NCI-H82 treated with DMSO at 0.1 percent for 48 hours (cell line): ENCODE data around the gene RASGRF2.
A peak's percentile ranks its signal among the peaks of the same experiment; 100 is the strongest.
"Not testable (repeated sequence)": the region's sequence is repeated elsewhere in the genome, so short reads cannot be mapped to it uniquely, and the experiment has no call there.

ENCODE experiments used
- DNase-seq: peaks from one replicate; lab custom pipeline; 2025; ENCODE audit not compliant: unreplicated experiment; lab: John Stamatoyannopoulos, UW

The RASGRF2 gene

DNA sequence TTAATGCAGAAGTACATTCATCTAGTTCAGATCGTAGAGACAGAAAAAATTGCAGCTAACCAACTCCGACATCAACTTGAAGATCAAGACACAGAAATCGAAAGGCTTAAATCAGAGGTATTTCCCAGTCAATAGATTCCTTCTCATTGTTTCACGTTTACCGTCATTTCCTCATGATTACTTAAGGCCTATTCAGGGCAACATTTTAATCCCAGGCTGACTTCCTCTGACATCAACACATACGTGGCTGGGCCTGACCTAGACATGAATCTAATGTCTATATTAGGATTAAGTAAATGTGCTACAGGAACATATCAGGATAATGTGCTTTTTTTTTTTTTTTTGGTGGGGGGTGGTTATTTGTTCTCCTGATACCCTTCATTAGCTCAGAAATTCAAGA is 107.9 kb downstream of the RASGRF2 start:
- DNase-seq = no peak

DNA sequence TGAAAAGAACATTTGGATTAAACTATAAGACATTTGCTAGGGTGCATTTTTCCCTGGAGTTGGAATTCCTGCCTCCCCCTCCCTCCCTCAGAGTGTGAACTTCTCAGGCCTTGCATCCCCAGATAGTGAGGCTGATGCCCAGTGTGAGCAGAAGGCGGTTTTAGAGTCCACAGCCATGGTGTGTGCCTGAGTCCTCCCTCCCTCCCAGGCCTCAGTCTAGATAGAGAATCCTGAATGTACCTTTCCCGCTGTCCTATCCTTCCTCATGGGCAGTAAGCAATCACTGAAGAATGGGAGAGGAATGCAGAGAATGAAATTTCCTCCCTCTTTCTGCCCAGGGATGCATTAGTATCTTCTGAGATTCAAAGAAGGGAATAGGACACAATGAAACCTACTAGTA is 108.5 kb downstream of the RASGRF2 start:
- no peak for DNase-seq

DNA sequence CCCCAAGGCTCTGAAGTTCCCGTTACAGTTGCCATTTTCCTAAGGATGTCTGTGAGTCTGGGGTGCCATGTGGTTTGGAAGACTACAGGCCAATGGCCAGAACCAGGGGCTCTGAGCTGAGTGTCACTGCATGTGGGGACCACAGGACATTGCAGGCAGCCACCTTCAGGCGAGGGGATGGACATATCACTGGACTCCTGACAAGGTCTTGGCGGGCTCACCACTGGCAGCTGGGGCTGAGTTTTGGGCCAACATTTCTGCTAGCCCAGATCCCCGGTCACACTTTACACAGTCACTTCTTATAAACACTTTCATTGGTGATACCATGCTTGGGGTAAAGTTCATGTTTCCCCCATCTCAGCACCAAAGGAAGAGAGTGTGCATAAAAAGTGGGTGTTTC is 109.8 kb downstream of the RASGRF2 start:
- no peak for DNase-seq

DNA sequence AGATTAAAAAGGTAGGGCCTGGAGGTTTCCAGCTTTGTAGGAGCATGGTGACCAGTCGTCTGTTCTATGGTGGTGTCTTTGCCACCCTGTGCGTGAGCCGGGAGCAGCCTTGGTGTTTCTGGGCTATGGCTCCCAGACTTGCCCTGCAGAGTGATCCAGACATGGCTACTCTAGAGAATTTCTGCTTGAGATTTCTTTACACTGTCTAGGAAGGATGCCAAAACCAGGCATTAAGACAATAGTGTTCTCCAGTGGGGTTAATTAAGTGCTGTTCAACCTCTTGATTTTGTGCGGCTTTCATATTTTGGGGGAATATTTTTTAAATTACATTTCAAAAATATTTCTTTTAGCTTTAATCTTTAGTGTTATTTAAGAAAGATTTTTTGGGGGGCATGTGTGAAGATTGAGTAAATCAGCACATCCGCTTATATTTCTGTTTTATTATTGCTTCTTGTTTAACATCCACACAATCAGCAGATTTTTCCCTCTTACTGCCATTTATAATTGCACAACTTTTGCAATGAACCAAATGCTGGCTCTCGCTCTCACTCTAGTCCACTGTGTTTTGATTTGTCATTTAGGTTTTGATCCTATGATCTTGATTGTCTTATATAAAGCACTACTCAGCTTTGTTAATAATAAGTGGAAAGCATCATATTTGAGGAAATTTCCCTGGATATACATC is 110.5 kb downstream of the RASGRF2 start:
- DNase-seq = no peak

DNA sequence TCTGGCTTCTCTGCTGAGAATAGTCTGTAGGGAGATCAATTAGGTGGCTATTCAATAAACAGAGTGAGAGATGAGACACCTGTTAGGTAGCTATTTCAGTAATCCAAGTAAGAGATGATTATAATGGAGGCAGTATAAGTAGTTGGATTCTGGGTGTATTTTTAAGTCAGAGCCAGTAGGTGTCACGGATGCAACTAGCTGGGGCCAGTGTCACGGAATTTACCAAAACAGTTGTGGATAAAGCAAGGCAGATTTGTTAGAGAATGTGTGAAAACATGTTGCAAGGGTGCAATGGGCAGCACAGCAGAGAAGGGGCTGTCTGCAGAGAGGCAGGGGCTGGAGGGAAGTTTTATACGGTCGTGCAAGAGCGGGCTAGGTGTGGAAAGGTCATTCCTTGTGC is 114.9 kb downstream of the RASGRF2 start:
- no peak for DNase-seq

DNA sequence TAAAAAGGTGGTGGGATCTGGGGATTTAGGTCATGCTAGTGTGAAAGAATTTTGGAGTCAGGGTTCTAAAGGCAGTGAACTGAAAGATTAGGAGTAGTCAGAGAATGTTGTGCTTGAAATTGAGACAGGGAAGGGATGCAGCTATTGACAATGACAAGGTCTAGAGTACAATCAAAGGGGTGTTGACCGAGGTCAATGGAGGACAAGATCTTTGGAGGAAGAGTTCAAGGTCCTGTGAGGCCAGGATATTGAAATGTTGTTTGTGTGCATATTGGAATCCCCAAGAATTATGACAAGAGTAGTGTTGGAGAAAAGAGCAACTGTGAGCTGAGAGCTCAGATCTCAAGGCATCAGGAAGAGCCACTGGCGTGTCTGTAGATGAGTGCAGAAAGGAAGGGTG is 116.9 kb downstream of the RASGRF2 start:
- DNase-seq = no peak

DNA sequence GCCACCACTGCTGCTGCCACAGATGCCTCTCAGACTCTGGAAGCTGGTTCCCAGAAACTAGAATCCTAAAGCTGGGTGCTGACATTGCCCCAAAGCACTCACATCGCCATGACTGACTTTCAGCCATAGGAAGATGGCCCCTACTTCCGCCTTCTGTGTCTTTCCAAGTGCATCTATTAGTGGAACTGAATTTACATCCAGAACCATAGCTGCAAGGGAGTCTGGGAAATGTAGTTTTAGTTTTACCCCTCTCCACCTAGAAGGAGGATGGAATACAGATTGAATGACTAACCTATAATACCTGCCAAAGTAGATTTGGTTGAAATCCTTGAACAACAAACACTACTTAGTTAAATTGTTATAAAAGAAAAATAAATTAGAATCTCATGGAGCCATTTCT is 118.8 kb downstream of the RASGRF2 start:
- no peak for DNase-seq

DNA sequence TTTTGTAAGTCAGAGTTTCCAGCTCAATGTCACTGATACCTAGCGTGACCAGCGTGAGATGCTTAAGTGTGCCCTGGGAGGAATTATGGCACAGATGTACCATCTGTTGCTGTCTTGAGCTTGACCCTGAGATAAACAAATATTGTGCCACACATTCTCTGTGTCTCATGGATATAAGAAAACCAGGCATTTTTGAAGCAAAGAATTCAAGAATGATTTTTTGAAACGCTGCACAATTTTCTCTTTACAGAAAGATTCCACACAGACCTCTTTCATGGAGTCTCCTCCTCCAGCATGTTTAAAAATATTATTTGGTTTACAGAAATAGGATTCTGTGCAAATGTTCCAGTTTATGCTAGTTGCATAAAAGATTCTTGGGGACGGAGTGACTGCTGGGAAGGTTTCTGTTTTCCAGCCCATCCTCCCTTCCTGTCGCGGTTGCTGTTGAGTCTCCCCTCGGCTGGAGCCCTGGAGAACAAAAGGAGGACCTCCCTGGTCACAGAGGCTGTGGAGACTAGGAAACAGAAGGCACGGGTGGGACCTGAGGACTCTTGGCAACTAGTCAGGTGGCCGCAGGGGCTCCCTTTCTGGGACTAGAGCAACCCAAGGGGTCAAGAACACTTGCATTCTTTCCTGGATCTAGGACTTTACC is 120.8 kb downstream of the RASGRF2 start:
- DNase-seq = no peak

DNA sequence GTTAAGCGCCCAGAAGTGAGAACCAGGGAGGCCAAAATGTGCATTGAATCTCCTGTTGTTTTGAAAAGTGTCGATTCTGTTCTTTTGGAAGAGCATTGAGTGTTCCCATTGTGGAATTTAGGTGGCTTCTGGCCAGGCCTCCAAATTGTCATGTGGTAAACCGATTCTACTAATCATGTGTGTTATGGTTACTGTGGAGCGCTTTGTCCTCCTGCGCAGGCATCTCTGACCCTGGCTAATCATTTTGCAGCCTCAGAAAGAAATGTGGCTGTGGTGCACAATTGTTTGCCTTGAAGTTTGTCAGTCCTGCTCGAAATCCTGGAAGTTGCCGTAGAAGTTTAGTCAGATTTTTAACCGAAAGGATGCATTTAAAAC is 121.3 kb downstream of the RASGRF2 start:
- no peak for DNase-seq

DNA sequence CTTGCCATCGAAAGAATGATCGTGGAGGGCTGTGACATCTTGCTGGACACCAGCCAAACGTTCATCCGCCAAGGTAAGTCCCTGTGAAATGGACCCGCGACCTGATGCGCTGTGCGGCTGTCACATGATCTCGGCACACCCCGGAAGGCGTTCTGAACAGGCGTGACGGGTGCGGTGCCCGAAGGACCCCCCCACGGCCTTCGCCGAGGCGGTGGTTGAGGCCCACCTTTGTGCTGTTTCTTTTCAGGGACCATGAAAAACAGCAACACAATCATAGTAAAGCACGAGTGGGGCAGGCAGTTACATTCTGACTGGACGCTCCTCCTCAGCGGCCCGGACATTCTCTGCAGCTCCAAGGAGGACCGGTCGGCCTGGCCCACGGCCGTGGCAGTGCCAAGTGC is 126.7 kb downstream of the RASGRF2 start:
- DNase-seq = no peak

DNA sequence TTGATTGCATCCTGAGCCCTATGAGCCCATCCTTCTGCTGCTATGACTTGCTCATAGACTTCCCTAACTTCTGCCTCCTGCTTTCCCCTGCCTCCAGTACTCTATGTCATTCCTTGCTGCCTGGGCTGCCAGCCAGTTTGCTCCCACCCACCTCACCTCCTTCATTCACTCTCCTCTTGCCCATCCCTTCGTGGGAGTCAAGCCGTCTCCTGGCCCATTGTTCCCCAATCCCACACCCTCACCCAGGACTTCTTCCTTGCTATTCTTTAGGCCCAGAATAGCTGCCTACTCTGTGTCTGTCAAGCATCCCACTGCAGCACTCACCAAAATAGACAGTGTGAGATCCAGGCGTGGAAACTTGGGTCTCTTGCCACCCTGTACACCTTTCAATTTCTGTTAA is 131.0 kb downstream of the RASGRF2 start:
- DNase-seq = no peak

DNA sequence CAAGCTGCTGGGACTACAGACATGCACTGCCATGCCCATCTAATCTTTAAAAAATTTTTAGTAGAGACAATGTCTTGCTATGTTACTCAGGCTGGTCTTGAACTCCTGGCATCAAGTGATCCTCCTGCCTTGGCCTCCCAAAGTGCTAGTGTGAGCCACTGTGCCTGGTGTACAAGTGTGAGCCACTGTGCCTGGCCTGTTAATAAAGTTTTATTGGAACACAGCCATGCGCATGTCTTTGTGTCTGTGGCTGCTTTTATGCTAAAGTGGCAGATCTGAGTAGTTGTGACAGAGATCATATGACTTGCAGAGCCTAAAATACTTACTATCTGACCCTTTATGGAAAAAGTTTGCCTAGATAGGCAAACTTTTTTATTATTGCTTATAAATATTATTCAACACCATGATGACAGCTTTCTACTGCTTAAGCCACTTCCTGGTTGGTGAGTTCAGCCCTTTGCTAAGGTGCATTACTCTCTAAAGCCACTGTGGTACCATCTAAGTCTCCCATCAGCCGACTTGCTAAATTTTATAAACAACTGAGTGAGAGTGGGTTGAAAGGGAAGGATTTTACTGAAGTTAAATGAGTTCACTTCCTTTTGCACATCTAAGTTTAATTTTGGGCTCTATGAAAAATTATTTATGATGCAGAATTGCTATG is 133.5 kb downstream of the RASGRF2 start:
- no peak for DNase-seq

DNA sequence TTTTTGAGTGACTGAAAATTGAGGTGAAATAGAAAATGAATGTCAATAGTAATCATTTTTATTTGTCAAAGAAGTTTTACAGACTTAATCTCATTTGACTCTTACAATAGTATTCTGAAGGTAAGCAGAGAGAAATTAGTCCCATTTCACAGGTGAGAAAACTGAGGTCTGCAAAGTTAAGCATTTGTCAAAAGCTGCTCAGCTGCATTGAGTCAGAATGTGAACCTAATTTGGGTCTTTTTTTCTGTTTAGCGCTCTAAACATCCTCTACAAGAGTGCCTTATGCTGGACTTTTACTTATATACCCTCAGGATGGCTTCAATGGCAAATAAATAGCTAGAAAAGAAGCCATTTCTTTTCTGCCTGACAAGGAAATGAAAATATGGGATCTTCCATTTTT is 135.7 kb downstream of the RASGRF2 start:
- no peak for DNase-seq

DNA sequence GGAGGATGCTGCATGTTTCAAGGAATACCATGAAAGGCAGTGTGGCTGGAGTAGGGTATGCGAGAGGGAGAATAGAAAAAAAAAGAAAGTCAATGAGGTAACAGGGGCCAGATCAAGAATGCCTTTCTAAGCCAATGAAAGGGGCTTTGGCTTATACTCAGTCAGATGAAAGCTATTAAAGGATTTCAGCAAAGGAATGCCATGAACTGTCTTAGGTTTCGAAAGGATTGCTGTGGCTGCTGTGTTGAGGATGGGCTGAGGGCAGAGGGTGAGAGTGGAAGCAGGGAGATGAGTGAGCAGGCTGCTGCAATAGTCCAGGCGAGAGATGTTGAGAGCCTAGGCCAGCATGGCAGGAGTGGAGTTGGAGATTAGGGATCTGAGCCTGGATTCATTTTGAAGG is 137.6 kb downstream of the RASGRF2 start:
- peak; percentile 28 for DNase-seq

DNA sequence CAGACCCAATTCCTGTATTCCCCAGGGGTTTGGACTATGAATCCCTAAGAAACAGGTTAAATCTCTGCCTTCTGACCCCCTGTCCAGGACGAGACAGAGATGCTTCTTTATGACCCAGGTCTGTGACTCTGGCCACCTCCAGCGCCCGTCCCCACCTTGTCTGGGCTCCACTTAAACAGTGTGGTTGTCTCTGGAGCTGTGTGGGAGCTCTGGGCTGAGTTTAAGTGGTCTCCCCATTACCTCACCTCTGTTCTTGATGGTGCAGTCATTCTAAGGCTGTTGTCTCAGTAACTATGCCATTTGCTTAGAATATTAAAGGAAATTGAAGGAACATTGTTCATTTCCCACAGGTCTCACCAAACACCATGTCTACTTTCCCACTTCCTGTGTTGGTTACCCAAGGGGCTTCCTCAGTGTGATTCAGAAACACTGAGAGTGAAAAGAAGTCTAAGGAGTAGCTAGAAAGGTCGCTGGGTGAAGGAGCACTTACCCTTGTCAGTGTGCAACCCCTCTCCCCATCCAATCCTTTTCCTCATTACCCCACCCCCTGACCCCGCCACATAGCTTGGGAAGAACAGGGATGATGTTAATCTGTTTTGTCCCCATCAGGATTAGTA is 145.2 kb downstream of the RASGRF2 start:
- no peak for DNase-seq

DNA sequence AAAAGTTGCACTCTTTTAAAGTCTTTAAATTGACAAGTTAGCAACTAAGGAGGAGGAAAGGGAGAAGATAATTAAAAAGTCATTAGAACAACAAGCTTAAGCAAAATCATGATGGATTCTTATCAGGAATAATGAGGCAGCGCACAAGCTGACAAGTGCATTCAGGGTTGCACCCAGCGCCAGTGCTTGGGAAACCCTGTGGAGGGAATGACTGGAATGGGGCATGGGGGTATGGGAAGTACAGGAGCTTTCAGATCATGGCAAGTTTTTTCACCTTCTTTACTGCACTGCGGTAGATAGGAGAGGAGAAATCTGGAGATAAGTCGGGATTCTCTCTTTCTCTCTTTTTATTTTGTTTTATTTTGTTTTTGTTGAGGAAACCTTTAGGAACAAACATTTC is 155.1 kb downstream of the RASGRF2 start:
- DNase-seq = no peak

DNA sequence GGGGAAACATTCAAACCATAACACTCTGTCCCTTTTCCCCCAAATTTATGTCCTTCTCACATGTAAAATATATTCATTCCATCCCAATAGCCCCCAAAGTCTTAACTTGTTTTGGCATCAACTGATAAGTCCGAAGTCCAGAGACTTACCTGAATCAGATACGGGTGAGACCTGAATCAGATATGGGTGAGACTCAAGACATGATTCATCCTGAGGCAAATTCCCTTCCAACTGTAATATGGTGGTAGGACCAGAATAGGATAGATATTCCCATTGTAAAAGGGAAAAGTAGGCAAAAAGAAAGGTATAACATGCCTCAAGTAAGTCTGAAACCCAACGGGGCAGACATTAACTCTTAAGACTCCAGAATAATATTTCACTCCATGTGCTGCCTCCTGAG is 157.4 kb downstream of the RASGRF2 start:
- no peak for DNase-seq

DNA sequence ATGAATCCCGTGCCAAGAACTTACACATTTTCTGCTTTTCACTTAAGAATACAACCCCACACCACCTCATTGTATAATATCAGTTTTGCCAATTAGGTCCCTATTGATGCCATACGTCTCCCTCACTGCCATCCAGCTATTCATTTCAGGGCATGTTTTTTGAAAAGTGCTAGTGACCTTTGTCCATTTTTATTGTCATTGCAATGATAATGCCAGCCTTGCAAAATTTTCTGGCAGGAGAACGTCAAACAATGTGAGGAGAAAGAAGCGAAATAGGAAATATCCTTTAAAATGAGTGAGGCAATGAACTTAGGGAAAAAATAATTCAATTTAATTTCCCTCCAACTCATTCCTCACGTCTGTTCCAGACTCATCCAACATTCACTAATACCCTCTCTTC is 161.1 kb downstream of the RASGRF2 start:
- no peak for DNase-seq

DNA sequence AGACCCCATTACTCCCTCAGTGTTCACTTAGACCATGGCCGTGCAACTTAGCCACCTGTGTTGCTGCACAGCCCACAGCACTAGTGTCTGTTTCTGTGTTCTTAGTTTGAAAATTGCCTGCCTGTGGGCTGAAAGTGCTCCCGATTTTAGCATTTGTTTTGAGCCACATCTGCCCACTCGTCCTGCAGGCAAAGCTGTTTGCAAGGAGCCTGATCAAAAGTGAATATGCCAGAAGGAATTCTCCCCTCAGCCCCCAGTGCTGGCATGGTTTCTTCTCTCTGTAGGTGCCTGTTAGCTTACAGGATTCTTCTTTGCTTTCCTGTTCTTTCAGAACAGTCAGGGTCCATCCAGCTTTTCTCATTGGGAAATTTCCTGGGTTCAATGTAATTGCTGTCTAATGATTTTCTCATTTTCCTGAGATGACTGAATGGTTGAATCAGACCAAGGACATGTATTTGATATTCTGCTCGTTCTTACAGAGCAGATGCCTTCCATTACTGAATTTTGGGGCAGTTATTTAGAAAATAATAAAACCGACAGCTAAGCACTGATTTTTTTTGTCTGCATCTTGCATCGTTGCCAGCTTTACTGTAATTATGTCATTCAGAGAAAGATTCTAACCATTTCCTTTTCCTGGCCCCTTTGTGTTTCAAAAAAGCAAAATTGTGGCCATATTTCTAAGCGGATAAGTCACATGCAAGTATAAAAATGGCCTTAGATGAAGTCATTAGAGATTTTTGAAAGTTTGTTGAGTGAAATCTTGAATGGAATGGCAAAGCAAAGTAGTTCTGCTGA is 161.9 kb downstream of the RASGRF2 start:
- no peak for DNase-seq

DNA sequence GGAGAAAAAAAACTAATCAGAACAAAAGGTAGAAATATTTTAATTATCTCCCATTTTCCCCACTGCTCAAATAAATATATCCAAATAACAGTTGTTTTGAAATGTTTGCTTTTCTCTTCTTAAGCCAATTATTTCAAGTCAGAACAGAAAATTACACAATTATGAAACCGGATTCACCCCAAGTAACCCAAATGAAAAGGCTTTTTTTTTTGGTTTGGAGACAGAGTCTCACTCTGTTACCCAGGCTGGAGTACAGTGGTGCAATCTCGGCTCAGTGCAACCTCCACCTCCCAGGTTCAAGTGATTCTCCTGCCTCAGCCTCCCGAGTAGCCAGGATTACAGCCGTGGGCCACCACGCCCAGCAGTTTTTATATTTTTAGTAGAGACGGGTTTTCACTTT is 164.5 kb downstream of the RASGRF2 start:
- DNase-seq = not testable (repeated sequence)

DNA sequence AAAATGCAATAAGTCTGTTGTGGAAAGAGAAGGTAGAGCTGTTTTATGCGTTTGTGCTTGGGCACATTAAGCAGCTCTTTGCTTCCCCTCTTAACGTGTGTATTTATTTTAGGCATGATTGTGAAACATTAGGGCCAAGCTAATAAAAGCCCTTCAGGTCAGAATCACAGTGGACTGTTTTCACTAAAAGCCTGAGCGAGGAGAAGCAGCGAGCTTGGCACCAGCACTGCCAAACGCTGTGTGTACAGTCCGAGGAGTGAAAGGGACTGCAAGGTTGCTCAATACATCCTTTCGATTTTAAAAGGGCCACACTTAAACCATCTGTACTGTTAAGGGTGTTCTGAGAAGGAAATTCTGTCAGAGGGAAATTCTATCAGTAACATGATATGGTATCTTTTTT is 165.8 kb downstream of the RASGRF2 start:
- DNase-seq = no peak
